ENCODE results near the gene TNFRSF6B.
A peak's percentile ranks its signal among the peaks of the same experiment; 100 is the strongest.
"Not testable (repeated sequence)": the region's sequence is repeated elsewhere in the genome, so short reads cannot be mapped to it uniquely, and the experiment has no call there.

Gene TNFRSF6B

GRCh38 chr20:63658749-63659187, 37.7 kb upstream of the TNFRSF6B start:
- peak; percentile 21 for DNase-seq (ENCODE audit: extremely low spot score)
- TF ChIP-seq SP1 (IDR thresholded peaks at IDR 0.05) (no peak), HDGF (IDR thresholded peaks at IDR 0.05; ENCODE audit: borderline replicate concordance) (no peak), CTBP1 (IDR thresholded peaks at IDR 0.05; ENCODE audit: borderline replicate concordance) (no peak), BHLHE40 (IDR thresholded peaks at IDR 0.05; ENCODE audit: borderline replicate concordance) (no peak), ZNF384 (IDR thresholded peaks at IDR 0.05) (no peak), ELF4 (IDR thresholded peaks at IDR 0.05) (no peak), PKNOX1 (IDR thresholded peaks at IDR 0.05) (no peak)
- ChIA-PET CTCF (interaction anchor here (0.6 to 1.2 kb wide), 3 partner anchors 17 to 120 kb away, joined by 3 to 5 read pairs (median 3); no protein-coding TSS in a partner anchor), POLR2A (interaction anchor here (0.7 to 1.6 kb wide), 22 partner anchors 9 to 322 kb away, joined by 3 to 25 read pairs (median 4); partner anchors contain the start of genes ARFRP1, GMEB2, HELZ2 and PPDPF)

- TF ChIP-seq HDGF (IDR thresholded peaks at IDR 0.05; ENCODE audit: borderline replicate concordance): no peak
- no peak for TF ChIP-seq BHLHE40 (IDR thresholded peaks at IDR 0.05; ENCODE audit: borderline replicate concordance)
- no peak for TF ChIP-seq SP1 (IDR thresholded peaks at IDR 0.05)
- TF ChIP-seq SUZ12 (IDR thresholded peaks at IDR 0.05): no peak
- TF ChIP-seq PKNOX1 (IDR thresholded peaks at IDR 0.05): no peak
- no peak for TF ChIP-seq ZNF384 (IDR thresholded peaks at IDR 0.05)
- no peak for TF ChIP-seq L3MBTL2 (conservative IDR thresholded peaks at IDR 0.05)
- no peak for TF ChIP-seq NFRKB (IDR thresholded peaks at IDR 0.05)
- TF ChIP-seq FOXA1 (IDR thresholded peaks at IDR 0.05): no peak
- TF ChIP-seq CTBP1 (IDR thresholded peaks at IDR 0.05; ENCODE audit: borderline replicate concordance): no peak
- no peak for TF ChIP-seq FOXM1 (IDR thresholded peaks at IDR 0.05; ENCODE audit: borderline replicate concordance)
- no peak for TF ChIP-seq ELF4 (IDR thresholded peaks at IDR 0.05)
- CTCF ChIA-PET: no interaction called here
- no peak for DNase-seq (ENCODE audit: extremely low spot score)
- POLR2A ChIA-PET: no interaction called here
Measured at GRCh38 chr20:63659370-63659769, 37.1 kb upstream of the TNFRSF6B start.

GRCh38 chr20:63660174-63660573, 36.3 kb upstream of the TNFRSF6B start:
- CTCF ChIA-PET; DNase-seq (ENCODE audit: extremely low spot score); POLR2A ChIA-PET: not testable (repeated sequence)

GRCh38 chr20:63660622-63661021, 35.8 kb upstream of the TNFRSF6B start:
- POLR2A ChIA-PET: interaction anchor here (1.1 kb wide), 1 partner anchor 125 kb away, joined by 3 read pairs; no protein-coding TSS in a partner anchor
- CTCF ChIA-PET: no interaction called here
- no peak for DNase-seq (ENCODE audit: extremely low spot score)
- TF ChIP-seq L3MBTL2 (conservative IDR thresholded peaks at IDR 0.05): no peak
- no peak for TF ChIP-seq NFRKB (IDR thresholded peaks at IDR 0.05)
- no peak for TF ChIP-seq FOXA1 (IDR thresholded peaks at IDR 0.05)
- no peak for TF ChIP-seq FOXM1 (IDR thresholded peaks at IDR 0.05; ENCODE audit: borderline replicate concordance)
- no peak for TF ChIP-seq ELF4 (IDR thresholded peaks at IDR 0.05)
- TF ChIP-seq FOXK2 (IDR thresholded peaks at IDR 0.05): no peak
- no peak for TF ChIP-seq CTBP1 (IDR thresholded peaks at IDR 0.05; ENCODE audit: borderline replicate concordance)
- TF ChIP-seq TARDBP (IDR thresholded peaks at IDR 0.05): no peak
- no peak for TF ChIP-seq ARNT (IDR thresholded peaks at IDR 0.05)
- no peak for TF ChIP-seq SUZ12 (IDR thresholded peaks at IDR 0.05)
- no peak for TF ChIP-seq LEF1 (IDR thresholded peaks at IDR 0.05; ENCODE audit: borderline replicate concordance)
- TF ChIP-seq ZNF384 (IDR thresholded peaks at IDR 0.05): no peak
- no peak for TF ChIP-seq BHLHE40 (IDR thresholded peaks at IDR 0.05; ENCODE audit: borderline replicate concordance)
- no peak for TF ChIP-seq PKNOX1 (IDR thresholded peaks at IDR 0.05)
- no peak for TF ChIP-seq HDGF (IDR thresholded peaks at IDR 0.05; ENCODE audit: borderline replicate concordance)

GRCh38 chr20:63661108-63661507, 35.3 kb upstream of the TNFRSF6B start:
- TF ChIP-seq SP1 (IDR thresholded peaks at IDR 0.05) (no peak), PKNOX1 (IDR thresholded peaks at IDR 0.05) (no peak), NFRKB (IDR thresholded peaks at IDR 0.05) (no peak), FOXK2 (IDR thresholded peaks at IDR 0.05) (no peak), LEF1 (IDR thresholded peaks at IDR 0.05; ENCODE audit: borderline replicate concordance) (no peak), L3MBTL2 (conservative IDR thresholded peaks at IDR 0.05) (no peak), ZNF384 (IDR thresholded peaks at IDR 0.05) (no peak)
- no peak for DNase-seq (ENCODE audit: extremely low spot score)
- ChIA-PET CTCF (no interaction called here), POLR2A (interaction anchor here (1.1 to 1.4 kb wide), 2 partner anchors 8 to 126 kb away, joined by 3 read pairs; partner anchors contain the start of gene STMN3)

- no peak for TF ChIP-seq FOXM1 (IDR thresholded peaks at IDR 0.05; ENCODE audit: borderline replicate concordance)
- no peak for TF ChIP-seq TARDBP (IDR thresholded peaks at IDR 0.05)
- POLR2A ChIA-PET: interaction anchor here (1.4 kb wide), 1 partner anchor 9 kb away, joined by 3 read pairs; the partner anchor contains the start of gene STMN3
- no peak for DNase-seq (ENCODE audit: extremely low spot score)
- CTCF ChIA-PET: no interaction called here
Measured at GRCh38 chr20:63661959-63662812, 34.3 kb upstream of the TNFRSF6B start.

All from HEK293T (cell line).